GM23248 (cell line): ENCODE results near the gene LRRC74A.

Experiments used
- EZH2 ChIP-seq: fragments of 200-600 bp; sonication (generic); IDR thresholded peaks from 2 replicates; pipeline ENCODE4 v1.6.1; 2018; ENCODE audit warnings: antibody characterized with exemption, mild to moderate bottlenecking; ENCODE audit not compliant: insufficient read depth, poor library complexity, severe bottlenecking
- EZH2phosphoT487 ChIP-seq: fragments of 200-600 bp; sonication (generic); IDR thresholded peaks from 2 replicates; pipeline ENCODE4 v1.6.1; 2018; ENCODE audit warnings: antibody characterized with exemption, moderate library complexity, mild to moderate bottlenecking, low read depth; ENCODE audit not compliant: insufficient read depth

GRCh38 chr14:76872796-76873432 lies 46.7 kb downstream of the LRRC74A start:
- no peak for TF ChIP-seq EZH2phosphoT487
- no peak for TF ChIP-seq EZH2
